GM18507 (cell line): Measurements from ENCODE around the gene MYRIP.
"Not testable (repeated sequence)": the region's sequence is repeated elsewhere in the genome, so short reads cannot be mapped to it uniquely, and the experiment has no call there.

Experiments
- DNase-seq: peaks from one replicate; pipeline ENCODE4 v3.0.0; 2011; ENCODE audit warnings: low read depth; ENCODE audit not compliant: insufficient read length; ENCODE audit errors: extremely low spot score
- FAIRE-seq: peaks from 2 replicates; lab custom pipeline; 2011; peaks lifted over from hg19 to GRCh38; lab: Jason Lieb, UNC

MYRIP gene

GRCh38 chr3:39809181-39809994, at the start of gene MYRIP:
Gene MYRIP, plus strand, starts transcription at chr3:39809609. Its CDS starts 91,208 bp downstream, at chr3:39900817.
- FAIRE-seq (no peak), DNase-seq (peak; percentile 36)

DNA sequence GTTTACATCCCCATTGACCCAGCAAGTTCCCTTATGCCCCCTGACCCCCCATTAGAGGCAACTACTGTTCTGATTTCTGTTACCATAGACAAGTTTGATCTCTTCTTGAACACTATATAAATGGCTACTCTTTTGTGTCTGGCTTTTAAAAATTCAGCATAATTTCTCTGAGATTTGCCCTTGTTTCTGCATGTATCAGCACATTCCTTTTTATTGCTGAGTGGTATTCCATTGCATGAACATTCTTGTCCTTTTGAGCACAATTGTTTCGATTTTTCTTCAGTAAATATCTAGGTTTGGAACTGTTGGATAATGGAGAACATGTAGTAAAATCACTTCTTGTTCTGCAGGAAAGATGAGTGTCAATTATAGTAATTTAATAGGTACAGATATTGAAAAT, 49.1 kb upstream of the MYRIP start:
- FAIRE-seq: no peak
- DNase-seq: no peak

- DNase-seq (no peak), FAIRE-seq (no peak)
These were observed 46.8 kb upstream of the MYRIP start for GRCh38 chr3:39762537-39763070.

DNA sequence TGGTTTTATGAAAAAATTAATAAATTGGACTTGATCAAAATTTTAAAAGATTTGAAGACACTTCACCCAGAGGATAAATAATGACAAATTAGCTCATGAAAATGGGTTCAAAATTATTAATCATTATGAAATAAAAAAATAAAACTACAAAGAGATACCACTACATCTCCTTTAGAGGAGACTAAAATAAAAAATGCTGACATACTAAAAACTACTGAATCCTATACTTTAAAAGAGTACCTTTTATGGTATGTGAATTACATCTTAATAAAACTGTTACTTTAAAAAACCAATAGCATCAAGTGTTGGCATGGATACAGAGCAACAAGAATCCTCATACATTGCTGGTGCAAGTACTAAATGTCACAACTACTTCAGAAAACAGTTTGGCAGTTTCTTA, 46.0 kb upstream of the MYRIP start:
- DNase-seq (no peak), FAIRE-seq (no peak)

GRCh38 chr3:39765575-39765974, 43.8 kb upstream of the MYRIP start:
- no peak for DNase-seq
- FAIRE-seq: no peak

DNA sequence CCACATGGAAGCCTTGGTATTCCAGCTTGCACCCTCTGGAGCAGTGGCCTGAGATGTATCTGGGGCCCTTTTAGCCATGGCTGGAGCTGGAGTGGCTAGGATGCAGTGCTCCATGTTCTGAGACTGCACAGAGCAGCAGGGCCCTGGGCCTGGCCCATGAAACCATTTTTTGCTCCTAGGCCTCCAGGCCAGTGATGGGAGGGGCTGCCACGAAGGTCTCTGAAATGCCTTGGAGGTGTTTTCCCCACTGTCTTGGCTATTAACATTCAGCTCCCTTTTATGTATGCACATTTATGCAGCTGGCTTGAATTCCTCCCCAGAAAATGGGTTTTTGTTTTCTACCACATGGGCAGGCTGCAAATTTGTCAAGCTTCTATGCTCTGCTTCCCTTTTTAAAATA, 43.0 kb upstream of the MYRIP start:
- FAIRE-seq: no peak
- DNase-seq: no peak

GRCh38 chr3:39766909-39767308, 42.5 kb upstream of the MYRIP start:
- DNase-seq, FAIRE-seq: not testable (repeated sequence)

GRCh38 chr3:39778168-39778567, 31.2 kb upstream of the MYRIP start:
- FAIRE-seq, DNase-seq: not testable (repeated sequence)

DNA sequence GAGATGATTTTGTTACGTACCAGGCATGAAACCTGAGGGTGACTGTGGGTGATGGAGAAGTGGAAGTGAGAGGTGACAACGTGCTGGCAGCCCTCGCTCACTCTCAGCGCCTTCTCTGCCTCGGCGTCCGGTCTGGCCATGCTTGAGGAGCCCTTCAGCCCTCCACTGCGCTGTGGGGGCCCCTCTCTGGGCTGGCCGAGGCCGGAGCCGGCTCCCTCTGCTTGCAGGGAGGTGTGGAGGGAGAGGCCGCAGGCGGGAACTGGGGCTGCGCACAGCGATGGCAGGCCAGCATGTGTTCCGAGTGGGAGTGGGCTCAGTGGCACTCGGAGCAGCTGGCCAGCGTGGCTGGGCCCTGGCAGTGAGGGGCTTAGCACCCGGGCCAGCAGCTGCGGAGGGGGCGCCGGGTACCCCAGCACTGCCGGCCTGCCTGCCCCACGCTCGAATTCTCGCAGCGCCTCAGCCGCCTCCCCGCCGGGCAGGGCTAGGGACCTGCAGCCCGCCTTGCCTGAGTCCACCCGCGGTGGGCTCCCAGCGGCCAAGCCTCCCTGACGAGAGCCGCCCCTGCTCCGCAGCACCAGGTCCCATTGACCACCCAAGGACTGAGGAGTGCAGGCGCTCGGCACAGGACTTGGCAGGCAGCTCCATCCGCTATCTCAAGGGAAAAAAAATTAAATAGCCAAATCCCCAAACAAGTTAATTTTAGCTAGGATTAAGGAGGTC, 29.7 kb upstream of the MYRIP start:
- DNase-seq (no peak), FAIRE-seq (no peak)

DNA sequence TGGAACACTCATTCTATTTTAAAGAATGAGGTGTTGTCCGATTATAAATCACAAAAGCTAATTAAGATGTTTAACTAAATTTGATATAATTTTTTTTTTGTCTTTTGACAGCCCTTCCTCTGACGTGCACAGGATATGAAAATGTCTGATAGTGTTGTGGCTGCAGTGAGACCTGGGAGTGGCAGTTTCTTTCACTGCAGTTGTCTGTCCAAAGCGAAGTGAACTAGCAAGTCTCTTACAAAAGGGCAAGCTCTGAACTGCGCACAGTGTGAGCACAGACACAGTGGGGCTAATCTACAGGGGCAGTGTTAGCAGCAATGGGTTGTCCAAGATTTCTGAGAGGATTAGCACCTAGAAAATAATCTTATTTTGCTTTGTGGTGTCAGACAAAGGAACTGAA, 29.1 kb upstream of the MYRIP start:
- DNase-seq (no peak), FAIRE-seq (no peak)

DNA sequence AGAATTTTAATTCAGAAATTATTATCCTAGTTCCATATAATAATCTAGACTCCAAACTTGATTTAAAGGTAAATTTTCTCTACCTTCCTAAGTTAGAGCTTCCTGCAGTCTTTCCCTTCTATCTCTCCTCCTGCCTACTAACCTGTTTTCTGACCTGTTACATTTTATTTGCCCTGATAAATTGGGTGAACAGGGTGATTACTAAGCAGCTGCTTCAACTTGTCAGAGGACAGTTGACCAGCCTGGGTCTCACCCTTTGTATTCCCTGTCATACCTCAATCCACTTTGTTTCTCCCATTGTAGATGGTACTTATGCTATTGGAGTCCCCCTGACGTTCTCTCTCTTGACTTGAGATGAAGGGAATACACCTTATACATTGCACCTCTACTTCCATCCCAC, 28.4 kb upstream of the MYRIP start:
- DNase-seq (no peak), FAIRE-seq (no peak)

DNA sequence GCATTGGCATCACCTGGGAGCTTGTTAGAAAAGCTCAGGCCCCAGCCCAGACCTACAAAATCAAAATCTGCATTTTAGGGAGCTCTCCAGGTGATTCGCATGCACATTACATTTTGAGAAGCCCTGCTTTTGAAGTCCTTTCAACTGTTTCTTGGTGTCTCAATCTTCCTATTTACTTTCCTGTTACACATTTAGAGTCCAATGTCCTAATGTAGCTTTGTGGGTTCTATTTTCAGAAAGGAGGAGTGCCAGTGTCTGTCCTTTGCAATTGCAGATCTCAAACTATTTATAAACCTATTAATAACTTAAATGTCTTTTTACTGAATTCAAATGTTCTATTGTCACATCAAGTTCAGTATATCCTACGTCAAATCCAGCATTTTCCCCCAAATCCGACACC, 27.8 kb upstream of the MYRIP start:
- DNase-seq: no peak
- FAIRE-seq: no peak

GRCh38 chr3:39783680-39784079, 25.7 kb upstream of the MYRIP start:
- no peak for FAIRE-seq
- no peak for DNase-seq

- no peak for DNase-seq
- FAIRE-seq: no peak
These were observed 24.5 kb upstream of the MYRIP start for GRCh38 chr3:39784922-39785321.

- FAIRE-seq: no peak
- no peak for DNase-seq
These were observed 21.1 kb upstream of the MYRIP start for GRCh38 chr3:39788128-39788883.

DNA sequence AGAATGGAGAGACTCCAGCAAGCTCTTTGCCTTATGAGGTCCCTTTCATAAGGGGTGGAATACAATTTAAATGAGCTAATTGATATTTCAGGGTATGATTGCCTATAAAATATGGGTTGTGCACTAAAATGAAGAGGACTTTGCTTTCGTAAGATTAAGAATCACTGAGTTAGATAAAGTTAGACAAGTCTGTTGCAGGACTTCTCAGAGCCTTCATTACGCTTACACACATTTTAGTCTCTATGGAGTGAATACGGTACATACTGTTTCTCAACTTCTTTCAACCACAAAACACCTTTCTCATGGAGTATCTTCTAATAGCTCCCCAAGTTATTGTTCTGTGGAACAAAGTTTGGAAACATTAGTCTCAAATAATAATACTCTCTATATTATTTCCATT, 17.8 kb upstream of the MYRIP start:
- FAIRE-seq (no peak), DNase-seq (no peak)

GRCh38 chr3:39794880-39795279, 14.5 kb upstream of the MYRIP start:
- DNase-seq: no peak
- FAIRE-seq: no peak

DNA sequence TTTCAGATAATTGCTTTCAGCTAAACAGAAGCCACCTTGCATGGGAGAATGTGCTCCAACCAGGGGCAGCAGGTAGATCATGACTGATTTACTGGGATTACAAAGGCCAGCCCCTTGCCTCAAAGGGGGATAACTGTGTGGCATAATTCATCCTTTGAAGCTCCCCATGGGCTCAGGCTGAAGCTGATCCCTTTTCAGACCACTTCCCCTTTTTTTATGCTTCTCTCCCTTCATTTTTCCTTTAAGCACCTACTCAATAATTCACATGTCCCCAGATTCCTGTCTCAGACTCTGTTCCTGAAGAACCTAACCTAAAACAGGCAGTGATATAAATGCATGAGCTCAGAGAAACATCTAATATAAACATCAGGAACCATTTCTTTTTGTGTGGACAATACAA, 8.2 kb upstream of the MYRIP start:
- DNase-seq (no peak), FAIRE-seq (no peak)

DNA sequence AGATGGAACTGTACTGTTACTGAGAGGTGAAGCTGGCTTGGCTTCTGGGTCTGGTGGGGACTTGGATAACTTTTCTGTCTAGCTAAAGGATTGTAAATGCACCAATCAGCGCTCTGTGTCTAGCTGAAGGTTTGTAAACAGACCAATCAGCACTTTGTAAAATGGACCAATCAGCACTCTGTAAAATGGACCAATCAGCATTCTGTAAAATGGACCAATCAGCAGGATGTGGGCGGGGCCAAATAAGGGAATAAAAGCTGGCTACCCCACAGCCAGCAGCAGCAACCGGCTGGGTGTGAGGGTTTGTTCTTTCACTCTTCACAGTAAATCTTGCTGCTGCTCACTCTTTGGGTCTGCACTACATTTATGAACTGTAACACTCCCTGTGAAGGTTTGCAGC, 6.9 kb upstream of the MYRIP start:
- not testable (repeated sequence) for FAIRE-seq, DNase-seq

GRCh38 chr3:39803956-39804355, 5.5 kb upstream of the MYRIP start:
- FAIRE-seq (no peak), DNase-seq (no peak)
